Endothelial cell of umbilical vein (primary cell): Measurements from ENCODE around the gene LMAN2. TPM values are rescaled to one million over a fixed set of nuclear protein-coding genes. Genes with fewer than 3 reads are reported as not detected.

Experiments
- BruUV-seq: library from RNA; stranded (reverse); fragments of 400-500 nt; replicated peaks from 2 replicates; lab custom pipeline; 2021; lab: Mats Ljungman, UMichigan
- CTCF ChIA-PET: fragments of 300-600, 350-600 bp; sonication (Branson Sonifier 250); formaldehyde crosslinking; loops from one replicate; lab custom pipeline; 2021; ENCODE audit warnings: antibody characterized with exemption, inconsistent platforms; lab: Charles Lee
- POLR2A ChIA-PET: fragments of 300-600, 350-600 bp; sonication (Branson Sonifier 250); formaldehyde crosslinking; loops from one replicate; lab custom pipeline; 2021; ENCODE audit warnings: antibody characterized with exemption, inconsistent platforms; lab: Charles Lee
- DNase-seq: peaks from one replicate; pipeline ENCODE4 v3.0.0-alpha.2; 2011; ENCODE audit warnings: low read depth, low spot score
- FAIRE-seq: peaks from 2 replicates; lab custom pipeline; 2011; peaks lifted over from hg19 to GRCh38; lab: Jason Lieb, UNC
- H2AFZ ChIP-seq: 2 replicates; pipeline ENCODE4 v1.6.0; 2012; ENCODE audit warnings: low read depth, low read length, control low read depth, inconsistent platforms
- H3K27ac ChIP-seq: 2 replicates; pipeline ENCODE4 v1.5.1; 2011; ENCODE audit warnings: low read depth, mild to moderate bottlenecking, control low read depth, low read length, moderate library complexity; ENCODE audit not compliant: insufficient read depth
- H3K27me3 ChIP-seq, 2 experiments: 2 replicates each; pipeline versions ENCODE4 v1.6.0 to v1.6.1; 2011; ENCODE audit warnings: low read length in 2 of 2, mixed read lengths in 1 of 2; ENCODE audit not compliant: control insufficient read depth in 2 of 2, insufficient read depth in 2 of 2
- H3K36me3 ChIP-seq, 2 experiments: 2 replicates in 1 of 2; 3 replicates in 1 of 2; pipeline ENCODE4 v1.5.1; 2011; ENCODE audit warnings: low read length in 2 of 2, mild to moderate bottlenecking in 1 of 2, moderate library complexity in 1 of 2; ENCODE audit not compliant: control insufficient read depth in 2 of 2, insufficient read depth in 2 of 2; ENCODE audit errors: extremely low read depth in 1 of 2
- H3K4me1 ChIP-seq: 3 replicates; pipeline ENCODE4 v1.5.1; 2011; ENCODE audit warnings: mild to moderate bottlenecking, low read length; ENCODE audit not compliant: control insufficient read depth, insufficient read depth; ENCODE audit errors: extremely low read depth
- H3K4me2 ChIP-seq: 2 replicates; pipeline ENCODE4 v1.6.1; 2011; ENCODE audit warnings: low read length, control low read depth, mixed read lengths; ENCODE audit not compliant: insufficient read depth
- H3K4me3 ChIP-seq, 3 experiments: fragments of 200-600 bp in 1 of 3; sonication (generic), shearing (Covaris generic) in 1 of 3; replicated peaks in 1 of 3; 2 replicates each; pipeline ENCODE4 v1.5.1; 2011 to 2016; ENCODE audit warnings: control low read depth in 3 of 3, low read length in 3 of 3, mild to moderate bottlenecking in 2 of 3, inconsistent platforms in 1 of 3, low read depth in 1 of 3, moderate library complexity in 1 of 3; ENCODE audit not compliant: insufficient read depth in 1 of 3
- H3K79me2 ChIP-seq: 2 replicates; pipeline ENCODE4 v1.6.0; 2012; ENCODE audit warnings: low read length, inconsistent platforms; ENCODE audit not compliant: control insufficient read depth, insufficient read depth
- H3K9ac ChIP-seq: replicated peaks from 2 replicates; pipeline ENCODE3; 2011; ENCODE audit warnings: low read length, control low read depth; ENCODE audit not compliant: insufficient read depth; ENCODE audit errors: extremely low read depth
- H3K9me1 ChIP-seq: replicated peaks from 3 replicates; pipeline ENCODE4 v1.6.0; 2011; ENCODE audit warnings: mild to moderate bottlenecking, low read length; ENCODE audit not compliant: control insufficient read depth, insufficient read depth; ENCODE audit errors: extremely low read depth
- H3K9me3 ChIP-seq: replicated peaks from 2 replicates; pipeline ENCODE4 v1.5.1; 2012; ENCODE audit warnings: low read length, inconsistent platforms; ENCODE audit not compliant: control insufficient read depth, insufficient read depth
- H4K20me1 ChIP-seq: replicated peaks from 2 replicates; pipeline ENCODE3; 2011; ENCODE audit warnings: mild to moderate bottlenecking, low read length; ENCODE audit not compliant: control insufficient read depth, insufficient read depth; ENCODE audit errors: extremely low read depth
- EZH2 ChIP-seq: IDR thresholded peaks from 2 replicates; pipeline ENCODE4 v1.6.1; 2012; ENCODE audit warnings: borderline replicate concordance, low read depth, mild to moderate bottlenecking, moderate library complexity, low read length, inconsistent platforms; ENCODE audit not compliant: severe bottlenecking
- FOS ChIP-seq: IDR thresholded peaks from 2 replicates; pipeline ENCODE4 v1.6.1; 2011; ENCODE audit warnings: mild to moderate bottlenecking, low read length, moderate library complexity, borderline replicate concordance; ENCODE audit not compliant: insufficient read depth
- GATA2 ChIP-seq: IDR thresholded peaks from 2 replicates; pipeline ENCODE4 v1.7.0; 2011; ENCODE audit warnings: low read depth, mild to moderate bottlenecking, moderate library complexity, mixed read lengths, low read length; ENCODE audit not compliant: insufficient read length, insufficient read depth
- JUN ChIP-seq: IDR thresholded peaks from 2 replicates; pipeline ENCODE4 v1.6.1; 2011; ENCODE audit warnings: borderline replicate concordance, low read depth; ENCODE audit not compliant: insufficient read length, insufficient read depth
- MYC ChIP-seq: IDR thresholded peaks from one replicate; pipeline ENCODE4 v1.6.1; 2011; ENCODE audit warnings: mild to moderate bottlenecking, low read depth, low read length
- POLR2A ChIP-seq: IDR thresholded peaks from 2 replicates; pipeline ENCODE4 v1.6.1; 2012; ENCODE audit warnings: low read depth, mild to moderate bottlenecking, control low read depth, low read length
- POLR2AphosphoS5 ChIP-seq: IDR thresholded peaks from 2 replicates; pipeline ENCODE4 v1.6.1; 2012; ENCODE audit warnings: low read depth, mild to moderate bottlenecking, control low read depth, low read length, moderate library complexity; ENCODE audit not compliant: insufficient read depth
- dilution Hi-C: fragments of 300-500 bp; cut with MboI; formaldehyde crosslinking; loops from one replicate; pipeline ENCODE4 v1.15.0; 2019; ENCODE audit warnings: low sequenced_read_pairs; ENCODE audit not compliant: extremely low pct_ligation_motif_present
- intact Hi-C: fragments of 100-400 bp; cut with micrococcal nuclease; formaldehyde crosslinking; loops from one replicate; pipeline ENCODE4 v1.10.0; 2022
- polyA plus RNA-seq, 4 experiments: library from polyadenylated mRNA; depleted of rRNA in 3 of 4; stranded (reverse) in 3 of 4; unstranded in 1 of 4; fragments of >200 nt; gene quantifications; 2 replicates each; pipeline versions ENCODE4 v1.2.1 to v1.2.3, GENCODE V29; 2011 to 2012; ENCODE audit warnings: missing spikeins in 1 of 4
- total RNA-seq: library from RNA; stranded (reverse); gene quantifications from 2 replicates; pipeline ENCODE4 v1.2.3, GENCODE V29; 2021
- TF ChIP-seq, protein P1 (sequence below), 2 donors: IDR thresholded peaks; 1 replicate in 1 of 2; 2 replicates in 1 of 2; pipeline ENCODE4 v1.5.1; 2011; ENCODE audit warnings: low read length in 2 of 2, mild to moderate bottlenecking in 2 of 2, moderate library complexity in 2 of 2, control low read depth in 1 of 2, inconsistent platforms in 1 of 2, low read depth in 1 of 2; ENCODE audit not compliant: insufficient read depth in 1 of 2; ENCODE audit errors: extremely low read depth in 1 of 2
- TF ChIP-seq, protein P2 (sequence below): IDR thresholded peaks from 2 replicates; pipeline ENCODE4 v1.6.1; 2011; ENCODE audit not compliant: insufficient read depth, insufficient read length

The LMAN2 gene
- total and polyA plus RNA-seq, 2 donors (not counting 3 experiments of a cell fraction or from before 2014, with no cell fraction given), result 151 to 370 TPM

DNA sequence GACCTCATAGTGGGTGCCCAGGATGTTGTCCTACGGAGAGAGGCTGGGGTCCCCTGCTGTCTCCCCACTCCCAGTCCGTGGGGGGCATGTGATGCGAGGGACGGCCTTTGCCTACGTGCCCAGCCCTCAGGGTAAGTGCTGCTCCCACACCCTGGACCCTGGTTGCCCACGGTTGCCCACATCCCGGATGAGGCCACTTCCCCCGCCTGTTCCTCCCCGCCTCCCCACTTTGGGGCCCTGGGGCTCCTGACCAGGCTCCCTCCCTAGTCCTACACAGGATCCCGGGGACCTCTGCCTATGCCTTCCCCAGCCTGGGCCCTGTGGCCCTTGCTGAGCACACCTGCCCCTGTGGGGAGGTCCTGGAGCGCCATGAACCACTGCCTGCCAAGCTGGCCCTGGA is 34.3 kb upstream of the LMAN2 start:
- no peaks in the 10 kb centered on the region for H3K79me2 ChIP-seq
- H4K20me1 ChIP-seq, result no peaks in the 10 kb centered on the region
- no peaks in the 10 kb centered on the region for H3K36me3 ChIP-seq
- intact Hi-C loops, result no loop called here
- H3K27me3 ChIP-seq, result peaks cover 0 to 4% of the 10 kb centered on the region in 2 experiments
- BruUV-seq, result no TSS peak
- H3K9me1 ChIP-seq, result no peaks in the 10 kb centered on the region
- no peak overlapping the region for H3K4me3 ChIP-seq
- no peak for TF ChIP-seq FOS
- no peak for TF ChIP-seq GATA2
- no peak for TF ChIP-seq JUN
- TF ChIP-seq, protein P1, sequence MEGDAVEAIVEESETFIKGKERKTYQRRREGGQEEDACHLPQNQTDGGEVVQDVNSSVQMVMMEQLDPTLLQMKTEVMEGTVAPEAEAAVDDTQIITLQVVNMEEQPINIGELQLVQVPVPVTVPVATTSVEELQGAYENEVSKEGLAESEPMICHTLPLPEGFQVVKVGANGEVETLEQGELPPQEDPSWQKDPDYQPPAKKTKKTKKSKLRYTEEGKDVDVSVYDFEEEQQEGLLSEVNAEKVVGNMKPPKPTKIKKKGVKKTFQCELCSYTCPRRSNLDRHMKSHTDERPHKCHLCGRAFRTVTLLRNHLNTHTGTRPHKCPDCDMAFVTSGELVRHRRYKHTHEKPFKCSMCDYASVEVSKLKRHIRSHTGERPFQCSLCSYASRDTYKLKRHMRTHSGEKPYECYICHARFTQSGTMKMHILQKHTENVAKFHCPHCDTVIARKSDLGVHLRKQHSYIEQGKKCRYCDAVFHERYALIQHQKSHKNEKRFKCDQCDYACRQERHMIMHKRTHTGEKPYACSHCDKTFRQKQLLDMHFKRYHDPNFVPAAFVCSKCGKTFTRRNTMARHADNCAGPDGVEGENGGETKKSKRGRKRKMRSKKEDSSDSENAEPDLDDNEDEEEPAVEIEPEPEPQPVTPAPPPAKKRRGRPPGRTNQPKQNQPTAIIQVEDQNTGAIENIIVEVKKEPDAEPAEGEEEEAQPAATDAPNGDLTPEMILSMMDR (IDR thresholded peaks at IDR 0.05; ENCODE audit: extremely low read depth in 1 of 2, insufficient read depth in 1 of 2, low read depth in 1 of 2, low read length in 2 of 2), result no peak
- TF ChIP-seq POLR2A, result no peak
- TF ChIP-seq EZH2, result no peak
- no peak for TF ChIP-seq POLR2AphosphoS5
- TF ChIP-seq, protein P2, sequence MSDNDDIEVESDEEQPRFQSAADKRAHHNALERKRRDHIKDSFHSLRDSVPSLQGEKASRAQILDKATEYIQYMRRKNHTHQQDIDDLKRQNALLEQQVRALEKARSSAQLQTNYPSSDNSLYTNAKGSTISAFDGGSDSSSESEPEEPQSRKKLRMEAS, result no peak
- no peak for TF ChIP-seq MYC
- DNase-seq (no peak), FAIRE-seq (no peak)
- ChIA-PET CTCF (interaction anchor here (1.1 kb wide), 1 partner anchor 17 kb away, joined by 3 read pairs; no protein-coding TSS in a partner anchor), POLR2A (no interaction called here)
- dilution Hi-C loops, result no loop called here
- no peak overlapping the region for H3K9ac ChIP-seq
- no peaks in the 10 kb centered on the region for H3K4me1 ChIP-seq
- no peaks in the 10 kb centered on the region for H3K9me3 ChIP-seq
- no peak overlapping the region for H2AFZ ChIP-seq
- H3K27ac ChIP-seq, result no peak overlapping the region
- H3K4me2 ChIP-seq, result no peak overlapping the region
